ENCODE data around the gene BAZ2B.

BAZ2B gene

DNA sequence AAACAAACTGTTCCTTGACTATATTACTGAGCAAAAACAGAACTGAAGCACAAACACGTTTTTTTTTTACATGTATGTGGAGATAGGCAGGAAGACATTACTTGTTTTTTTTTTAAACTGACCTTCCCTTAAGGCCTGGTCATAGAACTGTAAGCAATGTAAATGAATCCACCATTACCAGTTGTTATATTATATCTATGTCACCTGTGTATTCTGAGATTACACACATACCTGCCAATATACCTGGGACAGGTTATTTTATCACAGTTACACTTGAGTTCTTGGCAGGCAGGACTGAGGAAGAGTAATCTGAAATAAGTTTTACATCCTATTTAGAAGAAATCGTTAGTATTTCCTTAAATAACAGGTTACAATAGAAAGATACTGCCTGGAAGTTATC lies 155.3 kb downstream of the BAZ2B start:
- DNase-seq (ENCODE audit: low read depth), result no peak

DNA sequence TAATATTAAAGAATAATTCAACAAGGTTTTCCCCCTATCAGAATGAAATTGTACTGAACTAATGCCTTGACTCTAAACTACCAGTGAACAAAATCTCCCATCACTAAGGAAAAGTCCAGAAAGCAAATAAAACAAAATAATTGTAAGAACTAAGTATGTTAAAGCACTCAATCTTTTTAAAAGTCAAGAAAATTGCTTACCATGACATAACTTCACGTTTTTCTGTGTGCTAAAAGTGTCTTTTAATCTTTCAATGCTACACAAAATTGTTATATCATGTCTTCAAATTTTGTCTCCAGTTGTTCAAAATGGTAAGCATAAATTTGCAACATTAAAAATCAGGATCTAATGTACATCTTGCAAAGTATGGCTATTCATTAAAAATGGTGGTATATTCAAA lies 156.1 kb downstream of the BAZ2B start:
- no peak for DNase-seq (ENCODE audit: low read depth)

DNA sequence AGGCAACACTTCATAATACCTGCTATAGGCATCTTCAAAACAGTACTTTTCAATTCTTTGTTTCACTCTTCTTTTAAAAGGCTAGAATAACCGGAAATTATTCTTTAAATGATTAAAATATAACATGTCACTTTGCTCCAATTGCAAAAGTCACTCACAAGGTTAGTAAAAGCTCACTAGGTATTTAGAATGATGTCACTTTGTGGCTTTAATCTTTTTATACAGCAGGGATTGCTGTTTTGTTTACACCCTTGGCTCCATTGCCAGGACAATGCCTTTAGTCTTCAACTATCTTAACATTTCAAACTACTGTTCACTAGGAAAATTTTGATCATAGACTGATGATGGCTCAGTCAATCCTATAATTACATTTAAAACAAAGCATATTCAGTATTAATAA lies 157.1 kb downstream of the BAZ2B start:
- no peak for DNase-seq (ENCODE audit: low read depth)

DNA sequence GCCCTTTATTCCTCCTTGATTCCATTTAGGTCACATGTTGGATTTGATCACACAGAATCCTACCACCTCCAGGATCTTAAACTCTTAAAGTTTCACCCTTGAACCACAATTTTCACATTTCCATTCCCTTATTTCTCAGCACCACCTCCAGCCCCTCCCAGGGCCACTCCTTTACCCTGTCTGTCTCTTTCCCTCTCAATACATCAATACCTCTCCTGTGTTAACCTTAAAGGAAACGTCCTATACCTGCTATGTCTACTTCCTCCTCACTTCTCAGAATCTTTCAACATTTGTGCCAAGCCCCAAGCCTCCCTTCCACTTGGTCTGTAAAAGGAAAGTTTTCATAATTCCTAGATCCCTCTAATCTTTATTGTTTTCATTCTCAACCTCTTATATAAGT lies 158.8 kb downstream of the BAZ2B start:
- DNase-seq (ENCODE audit: low read depth), result no peak

DNA sequence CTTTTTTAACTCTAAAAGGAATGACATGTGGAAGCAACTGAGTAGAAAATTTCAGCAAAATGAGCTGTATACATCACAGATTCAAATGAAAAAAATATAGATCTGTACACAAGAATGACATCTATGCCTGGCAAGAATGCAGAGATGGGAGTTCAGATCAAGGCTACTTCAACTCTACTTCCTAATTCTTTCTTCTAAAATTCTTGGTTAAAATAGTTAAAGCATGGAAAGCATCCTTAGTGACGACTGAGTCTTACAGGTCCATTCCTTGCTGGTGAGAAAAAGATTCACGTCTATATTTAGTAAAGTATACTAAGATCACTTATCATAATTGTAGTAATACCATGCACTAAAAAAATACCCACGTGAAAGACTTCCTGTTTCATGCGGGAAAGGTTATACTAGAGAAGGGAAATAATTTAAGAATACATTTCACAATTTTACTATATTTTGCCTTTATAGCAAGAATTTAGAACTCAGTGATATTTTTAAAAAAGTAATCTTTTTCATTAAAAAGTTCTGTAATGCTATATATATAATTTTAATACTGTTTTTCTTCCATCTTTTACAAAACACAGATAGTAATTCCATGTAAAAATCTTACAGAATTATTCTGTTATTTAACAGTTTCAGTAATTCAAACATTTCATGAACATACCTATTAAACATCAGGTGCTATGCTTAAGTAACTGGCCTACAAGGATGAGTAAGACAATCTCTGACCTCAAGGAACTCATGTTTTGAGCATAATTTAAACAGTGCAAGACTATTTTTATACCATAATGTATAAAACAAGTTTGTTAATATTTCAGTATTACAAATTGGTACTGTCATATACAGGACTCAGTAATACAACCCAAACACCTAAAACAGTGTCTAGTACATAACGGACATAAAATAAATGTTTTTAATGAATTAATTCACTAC lies 159.6 kb downstream of the BAZ2B start:
- no peak for DNase-seq (ENCODE audit: low read depth)

DNA sequence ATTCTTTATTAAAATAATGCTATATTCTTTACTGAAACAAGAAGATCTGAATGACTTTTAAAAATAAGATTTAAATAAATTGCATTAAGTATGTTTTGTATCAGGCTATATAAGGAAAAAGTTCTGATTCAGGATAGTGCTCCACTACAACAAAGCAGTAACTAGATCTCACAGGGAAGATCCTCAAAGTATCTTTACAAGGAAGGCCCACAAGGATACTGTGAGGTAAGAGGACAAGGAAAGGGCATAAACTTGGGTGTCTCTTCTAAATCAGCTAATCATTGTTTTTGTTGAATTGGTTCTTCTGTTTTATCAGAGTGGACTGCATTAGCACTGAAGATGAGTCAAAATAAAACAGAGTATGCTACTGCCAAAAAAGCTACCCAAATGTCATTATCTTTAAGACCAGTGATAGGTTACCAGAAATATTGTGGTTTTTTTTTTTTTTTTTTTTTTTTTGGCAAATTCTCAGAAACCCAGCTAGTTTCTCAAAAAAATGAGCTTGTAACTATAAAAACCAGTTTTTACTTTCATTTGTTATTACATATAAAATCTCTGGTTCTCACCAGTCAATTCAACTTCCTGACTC lies 160.9 kb downstream of the BAZ2B start:
- no peak for DNase-seq (ENCODE audit: low read depth)

DNA sequence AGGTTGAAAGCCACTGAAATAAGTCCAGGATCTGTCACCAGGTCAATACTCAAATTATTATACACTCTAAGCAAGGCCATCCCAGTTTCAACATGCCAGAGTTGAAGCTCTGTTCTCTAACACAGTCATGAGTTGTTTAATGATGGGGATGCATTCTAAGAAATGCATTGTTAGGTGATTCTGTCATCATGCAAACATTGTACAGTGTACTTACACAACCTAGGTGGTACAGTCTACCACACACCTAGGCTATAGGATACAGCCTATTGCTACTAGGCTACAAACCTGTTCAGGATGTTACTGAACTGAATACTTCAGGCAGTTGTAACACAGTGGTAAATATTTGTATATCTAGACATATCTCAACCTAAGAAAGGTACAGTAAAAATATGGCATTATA lies 162.2 kb downstream of the BAZ2B start:
- DNase-seq (ENCODE audit: low read depth), result no peak

DNA sequence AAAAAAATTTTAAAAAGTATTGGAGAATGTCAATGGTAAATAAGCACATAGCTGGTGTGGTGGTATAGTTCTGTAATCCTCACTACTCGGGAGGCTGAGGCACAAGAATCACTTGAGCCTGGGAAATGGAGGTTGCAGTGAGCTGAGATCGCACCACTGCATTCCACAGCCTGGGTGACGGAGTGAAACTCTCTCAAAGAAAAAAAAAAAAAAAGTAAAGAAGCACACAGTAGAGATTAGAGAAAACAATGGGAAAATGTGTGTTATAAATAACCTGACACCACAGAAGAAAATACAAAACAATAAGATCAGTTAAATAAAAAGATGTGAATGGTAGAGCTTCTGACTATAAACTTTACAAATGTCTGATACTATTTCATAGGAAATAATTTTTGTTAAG lies 166.2 kb downstream of the BAZ2B start:
- DNase-seq (ENCODE audit: low read depth), result no peak

DNA sequence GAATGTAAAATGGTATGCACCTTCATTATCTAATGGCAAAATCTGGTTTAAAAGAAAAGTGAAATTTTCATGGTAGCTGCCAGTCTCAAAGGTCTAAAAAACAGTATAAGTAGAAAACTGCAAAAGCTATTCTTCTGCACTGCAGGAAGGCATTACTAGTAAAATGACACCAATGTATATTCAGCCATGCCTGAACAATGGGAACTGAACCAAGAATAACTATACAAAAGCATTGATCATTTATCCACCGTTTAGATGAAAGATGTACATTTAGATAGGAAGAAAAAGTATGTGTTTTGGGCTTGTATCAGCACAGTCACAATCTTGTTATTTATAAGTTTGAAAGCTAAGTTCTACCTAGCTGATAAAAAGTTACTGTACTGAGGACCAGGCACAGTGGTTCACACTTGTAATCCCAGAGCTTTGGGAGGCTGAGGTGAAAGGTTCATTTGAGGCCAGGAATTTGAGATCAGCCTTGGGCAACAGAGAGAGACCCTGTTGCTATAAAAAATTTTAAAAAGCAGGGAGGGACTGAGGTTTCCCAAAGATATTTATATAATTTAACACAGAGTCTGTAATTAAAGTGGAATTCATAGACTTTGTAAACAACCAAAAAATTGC lies 166.7 kb downstream of the BAZ2B start:
- DNase-seq (ENCODE audit: low read depth), result no peak

DNA sequence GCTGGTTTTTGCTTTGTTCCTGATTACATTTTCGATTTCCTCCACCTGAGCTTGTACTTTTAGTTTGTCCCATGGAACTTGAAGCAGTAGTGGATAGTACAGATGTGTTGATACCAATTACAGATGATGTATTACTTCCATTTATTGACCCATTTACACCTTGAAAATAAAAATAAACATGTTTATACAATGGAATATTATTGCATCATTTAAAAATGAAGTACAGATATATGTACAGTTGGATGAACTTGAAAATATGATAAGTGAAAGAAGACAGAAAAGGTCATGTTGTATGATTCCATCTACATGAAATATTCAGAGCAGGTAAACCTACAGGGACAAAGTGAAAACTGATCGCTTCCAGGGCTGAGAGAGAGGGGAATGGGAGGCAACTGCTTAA lies 169.5 kb downstream of the BAZ2B start:
- DNase-seq (ENCODE audit: low read depth), result no peak

DNA sequence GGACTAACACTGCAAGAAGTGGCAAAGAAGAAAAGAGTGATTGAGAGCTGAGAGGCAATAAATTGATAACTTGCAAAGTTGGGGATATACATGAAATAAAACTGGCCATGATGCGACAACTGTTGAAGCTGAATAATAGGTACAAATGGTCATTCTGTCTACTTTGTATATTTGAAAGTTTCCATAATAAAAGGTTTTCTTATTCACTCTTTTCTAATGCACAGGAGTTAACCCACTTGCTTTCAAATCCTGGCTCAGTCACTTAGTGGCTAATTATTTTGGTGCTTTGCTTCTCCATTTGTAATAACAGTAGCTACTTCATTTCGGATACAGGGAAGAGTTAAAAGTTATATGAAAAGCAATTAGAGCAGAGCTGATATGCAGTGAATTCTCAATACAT lies 170.1 kb downstream of the BAZ2B start:
- no peak for DNase-seq (ENCODE audit: low read depth)

DNA sequence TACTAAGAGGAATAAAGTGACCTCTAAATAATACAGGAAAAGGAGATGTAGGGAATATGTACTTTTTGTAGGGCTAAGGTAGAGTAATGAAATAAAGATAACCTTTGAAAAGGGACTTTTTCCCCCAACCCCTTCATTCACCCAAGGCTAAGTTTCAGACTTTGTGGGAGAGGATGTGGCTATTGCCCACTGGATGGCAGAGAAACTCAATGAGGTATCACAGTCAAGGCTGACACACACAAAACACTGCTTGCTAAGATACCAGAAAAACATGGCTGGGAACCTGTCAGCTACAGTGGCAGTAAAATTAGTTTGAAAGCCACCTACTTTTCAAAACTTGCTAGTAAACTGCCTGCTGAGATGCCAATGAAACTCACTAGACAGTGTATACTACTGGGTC lies 171.0 kb downstream of the BAZ2B start:
- DNase-seq (ENCODE audit: low read depth), result no peak

DNA sequence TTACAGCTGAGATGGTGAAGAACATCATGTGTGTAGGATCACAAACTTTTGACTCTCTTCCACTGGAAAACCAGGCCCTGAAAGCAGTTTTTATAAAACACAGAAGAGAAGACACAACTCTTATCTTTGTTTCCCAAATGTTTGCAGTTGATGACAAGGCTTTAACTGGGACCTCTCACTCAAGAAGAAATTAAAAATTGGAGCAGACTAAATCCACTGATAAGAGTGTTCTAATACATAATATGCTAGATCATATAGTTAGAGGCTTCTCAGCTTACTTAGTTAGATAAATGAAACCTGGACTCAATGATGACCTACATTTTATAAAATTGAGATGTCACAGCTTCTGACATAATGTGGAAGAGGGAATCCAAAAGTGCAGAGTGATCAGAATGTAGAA lies 171.6 kb downstream of the BAZ2B start:
- no peak for DNase-seq (ENCODE audit: low read depth)

DNA sequence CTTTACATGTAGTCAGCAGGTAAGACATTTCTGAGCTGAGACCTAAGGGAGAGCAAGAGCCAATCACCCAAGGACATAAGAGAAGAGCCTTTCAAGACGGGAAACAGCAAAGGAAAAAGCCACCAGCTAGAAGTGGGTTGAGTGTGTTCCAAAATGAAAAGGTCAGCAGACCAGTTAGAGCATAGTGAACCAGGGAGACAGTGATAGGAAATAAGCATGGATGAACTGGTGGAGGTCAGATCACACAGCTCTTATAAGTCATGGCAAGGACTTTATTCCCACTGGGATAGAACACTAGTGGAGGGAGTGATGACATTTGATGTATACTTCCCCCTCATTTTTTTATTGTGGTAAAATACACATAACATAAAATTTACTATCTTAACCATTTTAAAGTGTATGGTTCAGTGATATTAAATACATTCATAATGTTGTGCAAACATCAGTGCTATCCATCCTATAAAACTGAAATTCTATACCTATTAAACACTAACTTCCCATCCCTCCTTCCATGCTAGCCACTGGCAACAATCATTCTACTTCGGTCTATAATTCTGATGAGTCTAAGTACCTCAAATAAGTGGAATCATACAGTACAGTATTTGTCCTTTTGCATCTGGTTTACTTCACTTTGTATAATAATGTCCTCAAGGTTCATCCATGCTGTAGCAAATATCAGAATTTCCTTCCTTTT lies 174.0 kb downstream of the BAZ2B start:
- no peak for DNase-seq (ENCODE audit: low read depth)

DNA sequence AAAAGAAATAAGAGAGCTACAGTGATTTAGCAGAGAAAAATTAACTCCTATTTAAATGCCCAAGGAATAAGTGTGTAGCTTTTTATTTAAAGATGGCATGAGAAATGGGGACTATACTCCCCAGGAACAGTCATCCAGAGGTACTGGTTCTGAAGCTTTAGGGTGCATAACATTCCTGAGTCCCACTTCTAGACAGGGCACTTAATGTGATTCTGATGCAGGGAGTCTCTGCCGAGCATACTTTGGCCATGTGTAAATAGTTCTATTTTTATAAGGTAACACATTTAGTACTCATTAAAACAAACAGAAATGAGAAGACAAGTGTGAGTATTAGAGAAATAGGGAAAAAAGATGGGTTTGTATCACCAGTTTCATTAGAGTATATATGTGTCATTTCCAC lies 175.2 kb downstream of the BAZ2B start:
- DNase-seq (ENCODE audit: low read depth), result no peak

DNA sequence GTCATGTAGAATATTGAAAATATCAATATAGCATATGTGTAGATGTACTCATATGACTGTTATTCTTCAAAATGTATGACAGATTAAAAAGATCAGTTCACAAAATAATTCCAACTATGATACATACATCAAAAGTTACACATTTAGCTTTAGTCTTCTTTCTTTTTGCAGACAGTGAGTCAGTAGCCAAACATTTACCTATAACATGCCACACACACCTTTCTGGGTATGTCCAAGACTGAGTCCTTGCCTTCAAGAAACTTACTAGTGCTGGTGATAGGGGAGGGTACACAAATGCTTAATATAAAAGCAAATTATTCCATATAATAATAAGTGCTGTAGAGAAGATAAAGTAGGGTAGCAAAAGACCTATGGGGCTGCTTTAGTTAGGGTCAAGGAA lies 176.9 kb downstream of the BAZ2B start:
- DNase-seq (ENCODE audit: low read depth), result no peak

DNA sequence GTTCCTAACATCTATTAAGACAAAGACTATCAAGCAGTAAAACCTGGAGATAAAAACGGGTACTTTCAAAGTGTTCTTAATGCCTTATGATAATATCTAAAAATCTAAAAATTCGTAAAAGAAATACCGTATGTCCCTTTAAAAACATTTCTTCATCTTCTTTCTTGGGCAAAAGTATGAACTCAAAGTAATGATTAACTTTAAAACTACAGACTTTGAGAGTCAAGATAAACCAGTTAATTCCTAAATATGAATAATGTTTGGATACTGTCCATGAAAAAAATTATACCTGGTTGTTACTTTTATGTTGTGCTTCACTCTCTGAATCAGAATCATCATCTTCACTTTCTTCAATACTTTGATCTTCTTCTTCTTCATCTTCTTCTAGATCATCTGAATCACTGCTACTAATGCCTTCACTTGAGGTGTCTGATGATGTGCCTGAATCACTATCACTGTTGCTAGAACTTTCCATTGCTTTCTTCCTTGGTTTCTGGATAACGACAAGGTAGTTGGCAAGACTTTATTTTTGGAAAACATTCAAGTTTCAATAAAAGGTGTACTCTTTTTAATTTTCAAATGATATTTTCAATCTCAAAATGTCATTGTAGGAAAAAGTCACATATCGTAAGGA lies 177.5 kb downstream of the BAZ2B start:
- no peak for DNase-seq (ENCODE audit: low read depth)

DNA sequence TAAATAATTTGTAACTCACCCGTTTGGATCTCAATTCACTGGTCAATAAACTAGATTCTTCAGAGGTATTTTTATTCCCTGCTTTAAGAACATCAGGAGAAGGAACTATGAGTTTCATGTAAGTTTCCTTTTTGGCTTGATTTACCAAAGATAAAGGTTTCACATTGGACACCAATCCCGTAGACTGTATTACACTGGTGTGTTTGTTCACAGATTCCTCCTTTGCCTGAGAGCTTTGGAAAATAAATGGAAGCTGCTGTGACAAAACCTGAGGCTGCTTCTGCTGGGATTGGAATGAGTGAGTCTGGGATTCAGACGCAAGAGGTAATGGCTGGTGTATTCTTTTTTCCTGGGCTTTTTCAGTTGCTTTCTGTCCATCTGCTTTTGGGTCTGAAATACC lies 178.1 kb downstream of the BAZ2B start:
- no peak for DNase-seq (ENCODE audit: low read depth)

DNA sequence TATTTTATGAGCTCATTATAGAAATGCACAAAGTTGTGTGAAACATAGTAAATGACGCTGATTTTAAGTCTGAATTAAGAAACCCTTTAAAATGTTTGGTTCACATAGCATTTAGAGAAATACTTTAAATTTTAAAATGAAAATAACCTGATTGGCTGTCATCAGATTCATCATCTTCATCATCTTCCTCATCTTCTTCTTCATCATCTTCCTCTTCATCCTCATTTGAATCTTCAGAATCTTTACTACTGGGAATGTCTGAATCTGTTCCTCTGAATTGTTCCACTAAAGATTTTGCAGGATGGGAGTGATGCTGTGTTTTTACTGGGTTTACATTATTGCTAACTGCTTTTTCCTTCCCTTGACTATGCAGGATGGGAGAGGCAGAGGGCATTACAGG lies 183.7 kb downstream of the BAZ2B start:
- DNase-seq (ENCODE audit: low read depth), result no peak

DNA sequence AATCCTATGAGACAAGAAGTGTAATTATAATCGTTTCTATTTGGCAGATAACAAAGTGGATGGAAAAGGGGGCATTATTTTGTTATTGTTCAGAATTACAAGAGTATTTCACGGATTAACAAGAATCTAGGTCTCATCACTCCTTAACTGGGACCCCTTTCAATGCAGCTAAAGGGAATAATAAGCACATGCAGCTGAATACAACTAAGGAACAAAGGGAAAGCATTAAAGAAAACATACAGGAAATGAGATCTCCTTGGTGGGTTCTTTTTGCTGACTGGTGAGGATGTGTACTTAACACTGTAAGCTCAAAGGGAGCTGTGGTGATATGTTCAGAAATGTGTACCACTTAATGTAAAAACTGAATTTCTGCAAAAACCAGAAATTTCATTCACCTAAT lies 189.3 kb downstream of the BAZ2B start:
- no peak for DNase-seq (ENCODE audit: low read depth)

DNA sequence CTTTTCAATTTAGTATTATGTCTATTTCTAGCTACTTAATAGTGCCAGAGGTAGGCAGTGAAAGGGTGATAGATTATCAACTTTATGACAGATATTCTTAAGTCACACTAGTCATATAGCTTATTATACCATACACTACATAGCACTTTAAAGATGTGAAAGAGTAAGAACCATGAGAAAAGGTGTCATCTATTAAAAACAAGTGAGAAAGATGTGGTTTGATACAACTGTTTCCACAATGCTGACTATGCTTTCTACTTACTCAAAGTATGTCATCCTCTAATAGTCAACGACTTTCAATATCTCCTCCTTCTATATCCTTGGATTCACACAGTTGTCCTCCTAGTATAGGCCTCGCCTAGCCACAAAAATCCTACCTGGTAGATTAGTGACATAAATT lies 196.9 kb downstream of the BAZ2B start:
- DNase-seq (ENCODE audit: low read depth), result no peak

DNA sequence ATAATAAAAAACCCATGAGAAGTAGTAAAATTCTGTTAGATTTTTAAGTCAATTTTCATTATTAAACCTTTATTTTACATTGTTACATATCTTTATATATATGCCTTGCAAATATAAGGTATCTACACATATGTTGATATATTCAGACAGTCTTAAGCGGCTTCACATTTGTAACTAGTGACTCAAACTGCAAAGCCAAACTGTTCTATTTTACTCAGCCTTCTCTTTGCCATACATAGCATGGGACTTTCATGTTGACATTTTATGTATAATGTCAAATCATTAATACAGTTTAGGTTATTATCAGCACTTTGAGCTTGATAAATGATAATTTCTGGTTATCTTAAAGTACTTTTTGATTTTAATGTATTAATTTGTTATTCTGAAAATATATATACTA lies 204.9 kb downstream of the BAZ2B start:
- DNase-seq (ENCODE audit: low read depth), result no peak

Measured in T follicular helper cell (primary cell).